ENCODE measurements around the gene KCNT2.
"Not testable (repeated sequence)": the region's sequence is repeated elsewhere in the genome, so short reads cannot be mapped to it uniquely, and the experiment has no call there.

Gene KCNT2

DNA sequence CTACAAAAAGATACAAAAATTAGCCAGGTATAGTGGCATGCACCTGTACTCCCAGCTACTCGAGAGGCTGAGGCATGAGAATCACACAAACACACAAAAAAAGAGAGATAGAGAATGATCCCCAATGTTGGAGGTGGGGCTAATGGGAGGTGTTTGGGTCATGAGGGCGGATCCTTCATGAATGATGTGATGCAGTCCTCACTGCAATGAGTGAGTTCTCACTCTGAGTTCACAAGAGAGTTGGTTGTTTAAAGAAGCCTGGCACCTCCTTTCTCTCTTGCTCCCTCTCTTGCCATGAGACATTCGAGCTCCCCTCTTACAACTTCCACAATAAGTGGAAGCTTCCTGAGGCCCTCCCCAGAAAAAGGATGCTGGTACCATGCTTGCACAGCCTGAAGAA is 17.3 kb downstream of the KCNT2 start:
- no peak for DNase-seq (ENCODE audit: low read depth)

DNA sequence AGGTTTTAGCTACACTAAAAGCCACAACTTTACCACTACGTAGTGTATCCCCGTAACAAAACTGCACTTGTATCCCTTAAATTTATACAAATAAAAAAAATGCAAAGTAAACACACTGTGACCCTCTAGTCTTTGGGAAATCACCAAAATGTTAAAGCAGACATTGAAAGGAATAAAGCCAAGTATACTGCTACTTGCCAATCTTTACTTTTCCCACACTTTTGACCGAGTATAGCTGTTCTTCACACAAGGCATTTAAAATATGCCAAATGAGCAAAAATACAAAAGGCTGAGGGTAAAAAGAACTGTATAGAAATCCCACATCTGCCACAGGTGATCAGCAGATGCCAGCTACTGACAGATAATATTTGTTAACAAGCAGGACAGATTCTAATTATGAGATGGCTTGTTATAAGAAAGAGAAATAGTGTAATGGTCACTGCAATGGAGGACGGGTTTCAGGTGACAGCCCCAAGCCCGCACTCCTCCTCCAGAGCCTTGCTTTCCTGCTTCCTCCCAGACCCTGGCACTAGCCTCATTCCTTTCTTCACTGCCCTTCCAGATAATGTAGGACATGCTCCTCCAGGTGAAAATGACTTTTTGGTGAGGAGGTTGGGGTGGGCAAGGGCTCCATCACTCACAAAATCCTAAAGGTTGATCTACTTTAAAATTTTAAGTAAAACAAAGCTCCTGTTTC is 18.1 kb downstream of the KCNT2 start:
- DNase-seq (ENCODE audit: low read depth) = no peak

DNA sequence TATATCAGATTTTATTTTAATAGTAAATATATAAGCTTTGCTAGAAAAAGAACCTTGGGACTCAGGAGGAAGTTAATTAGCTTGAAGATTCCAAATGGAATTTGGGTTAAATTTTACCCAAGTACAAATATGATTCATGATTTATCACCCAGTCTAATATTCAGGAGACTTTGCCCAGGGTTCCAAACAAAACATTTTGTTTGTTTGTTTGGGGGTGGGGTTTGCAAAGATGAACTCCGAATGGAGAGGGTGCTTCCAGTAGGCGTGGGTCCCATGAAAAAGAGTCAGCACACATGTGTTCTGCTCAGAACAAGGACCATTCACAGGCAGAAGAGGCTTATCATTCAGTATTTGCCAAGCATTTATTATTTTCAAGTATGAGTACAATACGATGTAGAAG is 23.5 kb downstream of the KCNT2 start:
- DNase-seq (ENCODE audit: low read depth) = no peak

DNA sequence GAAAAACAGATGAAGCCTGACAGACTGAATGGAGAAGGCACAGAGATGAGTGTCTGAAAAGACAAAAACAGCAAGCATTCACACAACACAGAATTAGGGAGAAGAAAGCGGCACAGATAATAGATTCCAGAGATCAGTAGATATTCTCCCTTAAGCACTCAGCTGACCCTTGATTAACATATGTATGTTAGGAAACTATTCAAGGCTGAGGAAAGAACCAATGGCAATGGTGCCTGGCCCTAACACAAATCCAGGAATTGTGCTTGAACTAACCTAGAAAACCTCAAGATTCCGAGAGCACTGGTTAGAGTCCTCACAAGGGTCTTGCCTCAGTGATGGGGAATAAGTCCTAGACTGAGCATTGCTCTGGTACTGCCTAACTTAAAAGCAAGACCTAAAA is 30.9 kb downstream of the KCNT2 start:
- no peak for DNase-seq (ENCODE audit: low read depth)

DNA sequence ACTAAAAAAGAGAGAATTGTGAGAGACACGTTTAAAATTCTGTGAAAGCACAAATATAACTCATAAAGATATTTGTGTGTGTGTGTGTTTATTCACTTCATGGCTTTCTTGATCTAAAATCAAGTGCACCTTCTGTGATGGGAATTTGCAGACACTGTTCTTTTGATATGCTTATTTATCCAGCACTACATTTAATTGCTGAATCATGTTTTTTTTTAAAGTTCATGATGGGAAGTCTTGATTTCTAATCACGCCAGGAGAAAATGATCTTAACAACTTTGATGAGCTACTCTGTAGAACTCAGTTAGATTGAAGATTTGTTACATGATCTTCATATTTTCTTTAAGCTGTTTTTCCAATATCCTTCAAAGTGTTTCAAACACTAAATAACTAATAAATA is 35.0 kb downstream of the KCNT2 start:
- no peak for DNase-seq (ENCODE audit: low read depth)

DNA sequence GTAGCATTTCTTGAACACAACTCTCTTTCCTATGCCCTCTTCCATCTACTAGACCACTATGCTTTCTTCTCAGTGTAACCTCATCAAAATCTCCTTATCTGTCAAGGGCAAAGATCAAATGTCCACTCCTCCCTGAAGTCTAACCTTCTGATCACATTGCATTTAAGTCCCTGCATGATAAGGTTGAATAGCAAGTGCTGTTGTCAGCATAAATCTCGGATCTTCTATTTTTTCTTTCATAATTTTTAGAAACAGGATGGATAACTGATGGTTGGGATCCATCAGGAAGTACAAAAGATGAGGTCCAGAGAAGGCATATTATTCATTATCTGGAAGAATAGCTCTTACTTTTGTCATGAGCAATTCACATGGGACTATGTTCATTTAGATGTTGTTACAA is 41.0 kb downstream of the KCNT2 start:
- no peak for DNase-seq (ENCODE audit: low read depth)

DNA sequence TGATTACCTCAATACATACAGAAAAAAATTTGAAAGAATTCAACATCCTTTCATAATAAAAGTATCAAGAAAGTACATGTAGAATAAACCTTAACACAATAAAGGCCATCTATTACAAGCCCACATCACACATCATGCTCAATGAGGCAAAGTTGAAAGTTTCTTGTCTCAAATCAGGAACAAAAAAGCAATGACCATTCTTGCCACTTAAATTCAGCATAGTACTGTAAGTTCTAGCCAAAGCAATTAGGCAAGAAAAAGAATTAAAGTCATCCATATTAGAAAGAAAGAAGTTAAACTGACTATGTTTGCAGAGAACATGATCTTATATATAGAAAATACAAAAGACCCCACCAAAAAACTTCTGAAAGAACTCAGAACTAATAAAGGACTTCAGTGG is 44.5 kb downstream of the KCNT2 start:
- no peak for DNase-seq (ENCODE audit: low read depth)

DNA sequence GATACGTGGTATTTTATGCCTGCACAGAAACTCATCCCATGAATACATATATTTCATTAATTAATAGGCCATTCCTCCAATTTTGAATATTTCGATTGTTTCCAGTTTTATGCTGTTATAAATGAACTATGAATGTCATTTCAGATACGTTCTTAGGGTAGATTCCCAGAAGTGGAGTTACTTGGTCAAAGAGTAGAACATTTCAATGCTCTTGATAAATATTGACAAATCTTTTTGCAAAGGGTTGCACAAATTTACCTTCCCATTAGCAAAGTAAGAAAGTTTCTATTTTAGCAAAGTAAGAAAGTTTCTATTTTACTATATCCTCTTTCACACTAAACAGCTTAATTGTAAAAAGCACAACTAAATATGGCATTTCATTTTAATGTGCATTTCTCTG is 48.9 kb downstream of the KCNT2 start:
- no peak for DNase-seq (ENCODE audit: low read depth)

DNA sequence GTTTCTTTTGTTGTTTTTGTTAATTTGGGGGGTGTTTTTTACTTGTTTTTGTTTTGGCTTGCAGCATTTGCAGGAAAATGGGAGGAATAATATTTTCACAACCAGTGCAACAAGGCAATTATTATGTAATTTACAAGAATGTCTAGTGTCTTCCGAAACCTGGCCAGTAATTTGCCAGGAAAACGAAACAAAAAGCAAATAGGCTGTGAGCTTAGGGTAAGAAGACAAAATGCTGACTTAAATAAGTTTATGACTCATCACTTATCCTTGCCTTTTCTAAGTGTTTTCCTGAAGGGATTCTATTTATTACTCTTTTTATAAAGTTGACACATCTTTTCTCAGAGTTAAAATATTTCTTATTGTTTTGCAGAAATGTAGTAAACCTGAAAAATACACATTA is 49.8 kb downstream of the KCNT2 start:
- DNase-seq (ENCODE audit: low read depth) = no peak

DNA sequence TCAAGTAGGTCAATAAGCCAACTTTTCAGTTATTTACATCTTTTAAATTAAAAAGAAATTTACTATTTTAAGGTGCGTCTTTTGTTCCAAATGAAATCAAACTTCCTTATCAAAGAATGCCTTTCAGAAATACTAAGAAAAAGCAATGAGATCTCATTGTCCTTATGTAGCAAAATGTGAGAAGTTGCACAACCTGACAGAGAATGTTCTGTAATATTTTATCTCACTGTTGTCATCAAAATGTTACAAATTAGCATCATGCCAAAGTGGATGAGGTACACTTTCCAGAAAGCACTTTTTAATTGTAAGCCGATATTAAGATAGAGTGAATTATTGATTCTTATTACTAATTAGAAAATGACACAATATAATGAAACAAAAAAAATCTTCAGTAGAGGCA is 50.4 kb downstream of the KCNT2 start:
- DNase-seq (ENCODE audit: low read depth) = no peak

DNA sequence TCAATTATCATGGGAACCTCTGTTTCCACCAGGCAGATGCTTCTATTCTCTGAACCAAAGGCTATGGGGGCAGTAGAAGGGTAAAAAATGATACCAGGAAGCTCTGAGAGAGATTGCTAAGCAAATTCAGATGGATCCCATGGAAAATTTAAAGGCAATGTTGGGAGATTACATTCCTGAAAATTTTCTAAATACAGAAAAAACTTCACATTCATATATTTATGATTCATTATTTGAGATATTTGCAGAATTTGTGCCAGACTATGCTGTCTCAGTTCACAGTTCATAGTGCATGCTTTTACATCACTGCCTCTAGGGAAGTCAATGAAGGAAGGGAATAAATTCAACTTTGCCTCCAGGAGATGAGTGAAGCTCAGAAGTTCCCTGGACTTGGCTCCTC is 57.5 kb downstream of the KCNT2 start:
- DNase-seq (ENCODE audit: low read depth) = no peak

DNA sequence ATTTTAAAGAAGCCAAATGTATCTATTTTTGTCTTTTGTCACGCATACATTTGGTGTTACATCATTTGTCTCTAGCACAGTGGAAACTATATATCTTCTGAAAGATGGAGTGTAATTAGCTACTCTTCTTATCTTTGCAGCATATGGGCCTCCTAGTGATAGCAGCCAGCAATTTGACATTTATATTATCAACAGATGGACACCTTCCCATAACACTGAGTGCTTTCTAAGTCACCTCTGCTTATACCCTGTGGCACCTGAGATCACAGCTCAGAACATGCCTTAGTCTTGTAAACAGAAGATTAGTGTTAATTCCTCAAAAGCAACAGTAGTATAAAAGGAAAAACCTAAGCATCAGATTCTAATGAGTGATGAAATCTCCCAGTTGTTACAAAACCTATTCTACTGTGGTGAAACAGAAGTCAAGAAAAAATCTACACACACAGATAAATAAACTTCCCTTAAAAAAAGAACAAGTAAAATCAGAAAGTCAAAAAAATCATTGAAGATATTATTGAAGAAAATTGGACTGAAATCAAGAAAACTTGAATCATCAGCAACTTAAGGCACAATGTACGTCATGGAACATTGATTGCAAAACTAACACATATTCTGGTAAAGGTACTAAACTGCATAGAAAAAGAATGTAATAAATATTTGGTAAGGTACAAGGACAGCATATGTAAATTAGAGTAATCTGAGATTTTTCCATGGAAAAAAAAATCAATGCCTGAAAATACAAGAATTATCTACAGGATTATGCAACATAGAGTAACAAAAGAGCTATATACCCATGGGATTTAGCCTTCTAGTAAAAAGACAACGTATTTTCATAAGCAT is 61.7 kb downstream of the KCNT2 start:
- no peak for DNase-seq (ENCODE audit: low read depth)

DNA sequence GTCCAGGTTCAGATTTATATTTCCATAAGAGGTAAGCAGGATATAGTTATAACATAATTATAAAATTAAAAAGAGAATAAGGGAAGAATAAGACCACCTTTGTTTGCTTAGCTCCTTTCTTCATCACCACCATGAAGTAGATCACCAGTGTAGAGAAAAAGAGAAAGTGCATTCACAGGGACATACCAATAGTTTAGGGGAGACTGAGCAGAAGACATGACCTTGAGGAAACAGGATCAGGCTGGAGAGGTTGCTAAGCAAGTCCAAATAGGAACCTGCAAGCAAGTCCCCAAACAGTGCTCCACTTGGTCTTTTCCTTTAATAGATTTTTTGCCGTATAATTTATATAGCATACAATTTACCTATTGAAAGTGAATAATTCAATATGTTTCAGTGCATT is 63.0 kb downstream of the KCNT2 start:
- DNase-seq (ENCODE audit: low read depth) = no peak

DNA sequence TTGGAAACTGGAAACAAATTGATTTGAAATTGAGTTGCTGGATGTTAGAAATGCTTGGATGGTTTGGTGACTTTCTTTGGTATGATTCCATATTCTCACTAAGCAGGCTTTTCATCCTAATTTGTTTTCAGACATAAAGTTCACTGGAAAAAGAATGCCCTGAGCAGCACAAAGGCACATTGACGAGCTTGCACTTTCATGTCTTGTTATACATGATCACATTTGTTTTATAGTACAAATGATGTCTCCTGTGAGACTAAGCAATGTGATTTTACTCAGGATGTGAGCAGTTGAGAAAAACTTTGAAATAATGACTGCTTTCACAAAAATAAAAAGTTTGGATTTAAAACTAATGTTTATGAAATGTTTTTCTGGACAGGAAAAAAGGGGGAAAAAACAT is 63.6 kb downstream of the KCNT2 start:
- DNase-seq (ENCODE audit: low read depth) = no peak

DNA sequence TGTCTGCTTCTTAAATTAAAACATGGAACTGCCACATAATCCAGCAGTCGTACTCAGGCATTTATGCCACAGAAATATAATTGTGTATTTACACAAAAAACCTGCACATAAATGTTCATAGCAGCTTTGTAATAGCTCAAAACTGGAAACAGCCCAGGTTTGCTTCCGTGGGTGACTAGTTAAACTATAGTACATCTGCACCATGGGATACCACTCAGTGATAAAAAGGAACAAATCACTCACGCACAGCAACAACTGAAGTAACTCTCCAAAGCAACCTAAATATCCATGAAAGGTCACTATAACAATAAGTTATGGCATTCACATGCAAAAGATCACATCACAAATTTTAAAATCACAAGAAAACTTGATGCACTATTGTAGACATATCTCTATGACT is 64.4 kb downstream of the KCNT2 start:
- DNase-seq (ENCODE audit: low read depth) = no peak

DNA sequence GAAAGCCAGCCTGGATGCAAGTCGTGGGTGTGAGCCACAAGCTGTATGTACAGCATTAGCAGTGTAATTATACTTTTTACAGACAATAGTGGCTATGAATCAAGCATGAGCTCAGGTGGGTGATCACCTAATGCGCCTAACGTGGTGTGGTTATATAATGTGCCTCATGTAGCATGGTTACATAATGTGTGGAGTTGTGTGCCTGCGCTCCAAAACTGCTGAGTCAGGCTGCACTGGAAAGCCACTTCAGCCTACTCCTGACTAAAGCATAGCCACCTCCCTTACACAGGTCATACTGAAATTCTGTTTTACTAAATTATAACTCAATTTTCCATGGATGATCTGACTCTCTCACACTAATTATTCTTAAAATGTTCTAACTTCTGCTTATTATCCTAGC is 69.8 kb downstream of the KCNT2 start:
- DNase-seq (ENCODE audit: low read depth) = no peak

DNA sequence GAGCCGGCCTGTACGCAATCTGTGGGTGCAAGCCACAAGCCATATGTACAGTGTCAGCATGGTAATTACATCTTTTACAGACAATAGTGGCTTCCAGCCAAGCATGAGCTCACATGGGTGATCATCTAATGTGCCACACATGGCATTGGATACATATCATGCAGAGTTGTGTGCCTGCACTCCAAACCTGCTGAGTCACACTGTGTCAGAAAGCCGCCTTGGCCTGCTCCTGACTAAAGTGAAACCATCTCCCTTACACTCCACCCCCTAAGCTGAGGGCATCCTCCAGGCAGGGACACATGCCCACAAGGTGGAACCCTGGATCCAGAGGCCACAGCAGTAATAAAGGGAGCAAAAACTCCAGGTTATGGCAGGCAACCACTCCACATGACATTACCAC is 72.5 kb downstream of the KCNT2 start:
- DNase-seq (ENCODE audit: low read depth) = no peak

DNA sequence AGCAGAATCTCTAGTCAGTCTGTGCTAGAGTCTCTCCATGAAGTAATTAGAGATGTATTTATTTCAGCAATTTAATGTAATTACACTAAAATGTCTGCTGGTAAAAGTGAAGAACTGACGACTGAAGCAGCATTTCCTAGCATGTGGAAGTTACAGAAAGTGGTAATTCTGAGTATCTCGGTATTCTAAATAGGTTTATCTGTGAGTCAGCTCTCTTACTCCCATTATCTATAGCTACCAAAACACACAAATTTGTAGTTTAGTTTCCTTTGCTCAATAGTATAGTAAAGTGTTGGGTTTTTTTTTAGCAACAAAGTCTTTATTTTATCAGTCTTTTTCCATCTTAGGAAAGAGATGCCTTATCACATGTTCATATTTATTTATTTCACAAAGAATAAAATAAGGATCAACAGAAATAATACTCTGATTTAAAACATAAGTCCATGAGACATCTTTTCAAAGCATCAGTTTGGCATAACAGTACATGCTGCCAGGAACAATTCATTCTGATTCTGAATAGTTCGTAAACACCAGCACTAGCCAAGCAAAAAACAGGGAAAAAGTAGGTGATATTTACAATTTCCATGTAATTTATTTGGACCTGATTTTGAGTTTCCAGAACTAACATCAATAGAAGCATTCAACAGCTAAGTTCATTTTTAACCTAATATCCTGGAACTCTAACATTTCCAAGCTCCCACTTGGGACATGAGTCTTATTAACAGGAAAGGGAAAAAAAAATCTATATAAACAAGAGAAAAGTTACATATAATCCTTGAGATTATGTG is 76.3 kb downstream of the KCNT2 start:
- DNase-seq (ENCODE audit: low read depth) = no peak

DNA sequence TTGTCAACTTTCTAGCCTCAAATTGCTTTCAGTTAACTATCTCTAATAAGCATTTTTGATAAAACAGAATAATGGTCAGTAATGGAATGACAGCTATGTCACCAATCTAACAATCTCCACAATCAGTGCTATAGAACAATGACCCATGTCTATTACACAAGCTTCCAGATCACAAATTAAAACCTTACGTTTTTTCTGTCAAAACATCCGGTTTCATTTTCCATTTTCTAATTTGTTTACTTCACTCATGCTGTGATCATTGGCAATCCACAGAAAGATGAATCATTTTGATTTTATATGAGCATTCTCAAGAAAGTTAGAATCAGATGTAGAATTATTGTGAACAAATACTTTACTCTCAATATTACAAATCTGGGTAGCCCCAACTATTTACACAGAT is 80.3 kb downstream of the KCNT2 start:
- no peak for DNase-seq (ENCODE audit: low read depth)

DNA sequence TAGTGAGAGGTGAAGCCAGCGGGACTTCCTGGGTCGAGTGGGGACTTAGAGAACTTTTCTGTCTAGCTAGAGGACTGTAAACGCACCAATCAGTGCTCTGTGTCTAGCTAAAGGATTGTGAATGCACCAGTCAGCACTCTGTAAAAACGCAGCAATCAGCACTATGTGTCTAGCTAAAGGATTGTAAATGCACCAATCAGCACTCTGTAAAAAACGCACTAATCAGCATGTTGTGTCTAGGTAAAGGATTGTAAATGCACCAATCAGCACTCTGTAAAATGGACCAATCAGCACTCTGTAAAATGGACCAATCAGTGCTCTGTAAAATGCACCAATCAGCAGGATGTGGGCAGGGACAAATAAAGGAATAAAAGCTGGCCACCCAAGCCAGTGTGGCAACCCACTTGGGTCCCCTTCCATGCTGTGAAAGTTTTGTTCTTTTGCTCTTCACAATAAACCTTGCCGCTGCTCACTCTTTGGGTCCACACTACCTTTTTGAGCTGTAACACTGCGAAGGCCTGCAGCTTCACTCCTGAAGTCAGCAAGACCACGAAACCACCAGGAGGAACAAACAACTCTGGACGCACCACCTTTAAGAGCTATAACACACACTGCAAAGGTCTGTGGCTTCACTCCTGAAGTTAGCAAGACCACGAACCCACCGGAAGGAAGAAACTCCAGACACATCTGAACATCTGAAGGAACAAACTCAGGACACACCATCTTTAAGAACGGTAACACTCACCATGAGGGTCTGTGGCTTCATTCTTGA is 85.5 kb downstream of the KCNT2 start:
- DNase-seq (ENCODE audit: low read depth) = not testable (repeated sequence)

DNA sequence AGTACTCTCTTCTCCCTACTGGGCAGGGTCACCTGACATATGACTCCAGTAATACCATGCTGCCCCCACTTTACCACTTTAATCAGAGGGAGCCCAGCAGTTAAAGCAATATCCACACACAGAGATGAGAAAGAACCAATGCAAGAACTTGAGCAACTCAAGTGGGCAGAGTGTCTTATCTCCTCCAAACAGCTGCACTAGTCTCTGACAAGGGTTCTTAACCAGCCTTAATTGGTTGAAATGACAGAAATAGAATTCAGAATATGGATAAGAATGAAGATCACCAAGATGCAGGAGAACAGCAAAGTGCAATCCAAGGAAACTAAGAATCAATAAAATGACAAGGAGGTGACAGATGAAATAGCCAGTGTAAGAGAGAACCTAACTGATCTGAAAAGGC is 91.0 kb downstream of the KCNT2 start:
- DNase-seq (ENCODE audit: low read depth) = no peak

DNA sequence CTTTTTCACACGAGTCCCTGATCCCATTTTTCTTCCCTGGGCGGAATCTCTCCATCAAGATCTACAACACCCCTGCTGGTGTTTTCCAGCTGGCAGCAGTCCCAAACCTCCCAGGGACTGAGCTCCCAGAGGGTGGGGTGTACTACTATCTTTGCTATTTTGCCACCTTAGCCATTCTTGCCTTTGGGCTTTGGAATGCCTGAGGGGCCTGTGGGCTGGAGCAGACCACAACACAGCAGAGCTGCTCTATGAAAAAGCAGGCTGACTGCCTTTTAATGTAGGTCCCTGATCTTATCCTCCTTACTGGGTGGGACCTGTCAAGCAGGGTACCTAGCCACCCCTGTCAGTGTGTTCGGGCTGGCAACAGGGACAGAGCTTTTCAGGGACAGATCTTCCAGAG is 91.9 kb downstream of the KCNT2 start:
- no peak for DNase-seq (ENCODE audit: low read depth)

Measured in stimulated activated CD8-positive, alpha-beta memory T cell treated with anti-CD3 and anti-CD28 coated beads, Interleukin-4, amount 100 ng/mL, for 24 hours (primary cell).